Thymus (tissue), 11 donors: ENCODE data around the gene LPP. TPM values are rescaled to one million over a fixed set of nuclear protein-coding genes. Genes with fewer than 3 reads are reported as not detected.
A peak's percentile ranks its signal among the peaks of the same experiment; 100 is the strongest.

Source experiments
- DNase-seq, 9 donors: peaks; one replicate each; pipeline ENCODE4 v3.0.0-alpha.2; 2013; ENCODE audit warnings: low spot score in 9 of 9, low read depth in 6 of 9, missing footprints in 1 of 9
- H3K27ac ChIP-seq, 2 donors: one replicate each; pipeline ENCODE4 v1.5.1; 2013; ENCODE audit warnings: control low read depth in 1 of 2, low read depth in 1 of 2, low read length in 1 of 2, mild to moderate bottlenecking in 1 of 2, moderate library complexity in 1 of 2
- H3K27me3 ChIP-seq, 2 donors: one replicate each; pipeline ENCODE4 v1.5.1; 2013; ENCODE audit warnings: low read length in 1 of 2; ENCODE audit not compliant: control insufficient read depth in 2 of 2, insufficient read depth in 1 of 2
- H3K36me3 ChIP-seq, 2 donors: one replicate each; pipeline ENCODE4 v1.5.1; 2013; ENCODE audit warnings: low read length in 1 of 2, mild to moderate bottlenecking in 1 of 2, moderate library complexity in 1 of 2; ENCODE audit not compliant: control insufficient read depth in 2 of 2, insufficient read depth in 2 of 2
- H3K4me1 ChIP-seq, 2 donors: one replicate each; pipeline ENCODE4 v1.5.1; 2013; ENCODE audit warnings: low read length in 2 of 2; ENCODE audit not compliant: control insufficient read depth in 2 of 2, insufficient read depth in 2 of 2
- H3K4me3 ChIP-seq, 2 donors: one replicate each; pipeline ENCODE4 v1.5.1; 2013; ENCODE audit warnings: low read length in 2 of 2, control low read depth in 1 of 2, mild to moderate bottlenecking in 1 of 2
- H3K9me3 ChIP-seq, 2 donors: one replicate each; pipeline ENCODE4 v1.5.1; 2013; ENCODE audit warnings: low read length in 1 of 2, mild to moderate bottlenecking in 1 of 2; ENCODE audit not compliant: control insufficient read depth in 2 of 2, insufficient read depth in 1 of 2
- WGBS: extraction: QIAGEN DNeasy Blood & Tissue Kit; methylation state at CpG from one replicate; pipeline ENCODE4 v1.1.7; 2013; 5-methylcytosine and 5-hydroxymethylcytosine counted together
- polyA plus RNA-seq: library from polyadenylated mRNA; stranded (reverse); fragments of 200-250 nt; gene quantifications from one replicate; pipeline ENCODE4 v1.2.3, GENCODE V29; 2013
- total RNA-seq: library from RNA; stranded (reverse); fragments of 120-200 nt; gene quantifications from one replicate; pipeline ENCODE4 v1.2.4, GENCODE V29; 2013
- donor health status: healthy.

LPP gene
- total and polyA plus RNA-seq, 2 donors: 6.5 to 9.2 TPM

DNA sequence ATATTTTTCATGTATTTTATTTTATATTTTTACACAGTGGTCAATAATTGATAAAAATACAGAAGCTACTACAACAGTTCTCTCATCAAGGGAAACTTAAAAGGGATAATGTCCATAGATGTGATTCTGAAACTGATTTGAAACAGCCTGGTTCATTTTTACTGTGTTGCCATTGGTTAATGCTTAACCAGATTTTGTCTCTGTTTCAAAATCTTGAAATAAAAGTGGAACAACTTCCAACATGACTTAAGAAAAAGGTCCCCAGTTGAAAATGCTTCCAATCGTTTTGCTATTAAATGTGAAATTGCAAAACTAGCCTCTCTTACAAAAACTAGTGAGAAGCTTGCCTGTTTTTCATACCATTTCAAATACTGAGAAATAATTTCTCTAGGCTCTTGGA is 240.7 kb downstream of the LPP start:
- Histone ChIP-seq H3K36me3 (no peaks in the 10 kb centered on the region), H3K9me3 (no peaks in the 10 kb centered on the region), H3K27me3 (no peaks in the 10 kb centered on the region), H3K4me3 (no peak overlapping the region), H3K4me1 (peaks cover 0 to 10% of the 10 kb centered on the region in 2 donors), H3K27ac (no peak overlapping the region)
- no peak for DNase-seq
- 93% methylated on average over 1 of the region's 1 CpG for WGBS

DNA sequence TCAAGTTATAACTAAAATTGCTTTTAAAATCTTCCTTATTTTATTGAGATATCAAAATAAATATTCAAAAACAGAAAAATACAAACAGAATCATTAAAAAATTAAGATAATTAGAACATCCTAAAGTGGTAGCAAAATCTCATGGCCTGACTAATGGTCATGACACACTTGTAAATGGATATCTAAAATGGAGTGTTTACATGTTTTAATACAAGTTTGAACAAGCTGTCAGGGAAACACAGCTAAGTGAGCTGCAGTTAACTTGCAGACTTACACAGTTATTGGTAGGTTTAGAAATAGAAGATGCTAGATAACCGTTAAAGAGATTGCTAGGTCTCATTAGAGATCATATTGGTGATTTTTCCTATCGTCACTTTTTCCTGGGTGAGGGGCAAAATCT is 242.3 kb downstream of the LPP start:
- Histone ChIP-seq H3K4me3 (no peak overlapping the region), H3K27ac (no peak overlapping the region), H3K36me3 (no peaks in the 10 kb centered on the region), H3K4me1 (peaks cover 0 to 2% of the 10 kb centered on the region in 2 donors), H3K27me3 (no peaks in the 10 kb centered on the region), H3K9me3 (no peaks in the 10 kb centered on the region)
- DNase-seq: no peak
- 96% methylated on average over 2 of the region's 2 CpGs for WGBS

DNA sequence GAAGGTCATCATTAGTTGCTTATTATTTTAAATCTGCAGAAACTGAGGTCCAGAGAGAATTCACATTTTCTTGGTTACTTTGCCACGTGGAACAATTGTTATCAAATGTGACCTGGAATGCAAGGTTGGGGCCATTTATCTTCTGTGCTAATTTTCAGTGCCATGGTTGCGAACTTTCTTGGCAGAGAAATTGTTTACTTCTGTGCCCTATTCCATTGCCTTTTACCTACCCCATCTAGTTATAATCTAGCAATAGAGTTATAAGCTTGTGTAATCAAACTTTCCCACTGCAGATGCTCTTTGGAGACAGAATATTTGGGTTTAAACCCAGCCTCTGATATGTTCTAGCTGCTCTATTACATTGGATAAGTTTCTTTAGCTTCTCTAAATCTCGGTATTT is 242.9 kb downstream of the LPP start:
- Histone ChIP-seq H3K27ac (peak overlapping the region in 1 of 2 donors; percentile 32), H3K4me1 (peaks cover 0 to 2% of the 10 kb centered on the region in 2 donors), H3K36me3 (no peaks in the 10 kb centered on the region), H3K9me3 (no peaks in the 10 kb centered on the region), H3K27me3 (no peaks in the 10 kb centered on the region), H3K4me3 (no peak overlapping the region)
- DNase-seq: no peak
- 97% methylated on average over 3 of the region's 3 CpGs for WGBS

DNA sequence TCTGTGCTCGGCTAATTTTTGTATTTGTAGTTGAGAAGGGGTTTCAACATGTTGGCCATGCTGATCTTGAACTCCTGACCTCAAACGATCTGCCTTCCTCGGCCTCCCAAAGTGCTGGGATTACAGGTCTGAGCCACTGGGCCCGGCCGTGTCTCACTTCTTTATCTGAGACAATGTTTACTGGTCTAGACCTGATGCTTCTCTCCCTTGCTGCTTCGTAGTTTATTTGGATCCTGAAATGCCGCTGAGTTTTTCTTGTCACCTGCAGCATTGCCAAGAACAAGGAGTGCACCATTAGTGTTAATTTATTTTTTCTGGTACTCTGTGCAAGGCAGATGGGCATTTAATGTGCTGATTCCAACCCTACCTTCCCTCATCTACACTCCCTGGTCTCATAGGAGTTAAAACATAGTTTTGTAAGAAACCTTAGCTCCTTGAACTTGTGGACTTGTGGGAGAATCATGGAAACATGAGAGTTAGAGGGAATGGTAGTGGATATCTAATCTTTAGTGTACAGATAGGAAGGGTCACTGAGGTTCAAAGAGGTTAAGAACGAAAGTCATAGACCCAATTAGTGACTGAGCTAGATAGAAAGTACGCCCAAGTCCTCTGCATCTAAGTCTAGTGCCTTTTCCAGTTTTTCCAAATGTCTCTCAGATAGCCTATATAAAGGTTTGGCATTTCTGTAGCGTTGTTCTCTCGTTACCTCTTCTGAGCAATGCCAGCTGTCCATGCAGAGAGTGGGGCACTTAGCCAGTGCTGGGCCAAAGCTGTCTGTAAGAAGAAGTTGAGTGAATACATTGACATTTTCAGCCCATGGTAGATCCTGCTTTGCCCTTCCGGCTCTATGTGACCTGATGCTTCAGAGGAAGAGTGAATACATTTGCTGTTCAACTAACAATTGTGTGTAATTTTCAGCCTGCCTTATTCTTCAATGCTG is 244.1 kb downstream of the LPP start:
- no peak overlapping the region for H3K4me3 ChIP-seq
- WGBS: 97% methylated on average over 12 of the region's 12 CpGs

DNA sequence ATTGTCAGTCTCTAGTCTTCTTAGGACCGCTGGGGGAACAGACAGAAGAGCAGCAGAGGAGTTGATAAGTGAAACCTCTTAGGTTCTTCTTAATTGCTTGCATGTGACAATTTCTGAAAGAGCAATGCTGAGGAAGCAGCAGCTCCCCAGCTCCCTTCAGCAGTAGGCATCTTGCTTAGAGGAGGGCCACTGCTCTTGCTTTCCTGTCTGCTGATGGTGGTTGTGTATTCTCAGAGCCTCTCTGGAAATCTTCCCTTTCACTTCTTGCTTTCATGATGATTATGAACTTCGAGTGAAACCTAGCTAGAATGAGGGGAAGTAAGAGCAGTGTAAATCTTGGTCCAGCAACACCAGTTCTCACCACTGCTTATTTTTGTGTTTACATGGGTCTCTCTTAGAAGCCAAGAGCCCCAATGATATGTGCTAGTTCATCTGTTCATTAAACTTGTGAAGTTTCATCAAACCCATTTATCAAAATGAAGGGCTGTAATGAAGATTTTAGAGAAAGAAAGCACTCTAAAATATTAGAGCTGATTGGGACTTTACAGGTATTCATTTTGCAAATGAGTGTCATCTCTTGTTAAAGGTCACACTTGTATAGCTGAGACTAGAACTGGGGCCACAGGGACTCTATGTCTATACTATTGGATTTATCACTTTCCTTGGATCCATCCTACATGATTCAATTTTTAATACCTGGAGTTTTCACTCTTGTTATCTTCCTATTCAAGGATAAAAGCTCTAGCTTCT is 246.7 kb downstream of the LPP start:
- 56% methylated on average over 2 of the region's 2 CpGs for WGBS
- peak in 4 of 9 donors; percentile 21 to 61 (median 26) for DNase-seq
- Histone ChIP-seq H3K27me3 (no peaks in the 10 kb centered on the region), H3K36me3 (no peaks in the 10 kb centered on the region), H3K4me1 (peaks cover 0 to 2% of the 10 kb centered on the region in 2 donors), H3K27ac (no peak overlapping the region), H3K4me3 (no peak overlapping the region), H3K9me3 (no peaks in the 10 kb centered on the region)

More for the DNA sequence above, 244.1 kb downstream of the LPP start:
- no peaks in the 10 kb centered on the region for H3K9me3 ChIP-seq
- no peak for DNase-seq
- H3K4me1 ChIP-seq: peaks cover 0 to 2% of the 10 kb centered on the region in 2 donors
- no peaks in the 10 kb centered on the region for H3K27me3 ChIP-seq
- no peak overlapping the region for H3K27ac ChIP-seq
- no peaks in the 10 kb centered on the region for H3K36me3 ChIP-seq

DNA sequence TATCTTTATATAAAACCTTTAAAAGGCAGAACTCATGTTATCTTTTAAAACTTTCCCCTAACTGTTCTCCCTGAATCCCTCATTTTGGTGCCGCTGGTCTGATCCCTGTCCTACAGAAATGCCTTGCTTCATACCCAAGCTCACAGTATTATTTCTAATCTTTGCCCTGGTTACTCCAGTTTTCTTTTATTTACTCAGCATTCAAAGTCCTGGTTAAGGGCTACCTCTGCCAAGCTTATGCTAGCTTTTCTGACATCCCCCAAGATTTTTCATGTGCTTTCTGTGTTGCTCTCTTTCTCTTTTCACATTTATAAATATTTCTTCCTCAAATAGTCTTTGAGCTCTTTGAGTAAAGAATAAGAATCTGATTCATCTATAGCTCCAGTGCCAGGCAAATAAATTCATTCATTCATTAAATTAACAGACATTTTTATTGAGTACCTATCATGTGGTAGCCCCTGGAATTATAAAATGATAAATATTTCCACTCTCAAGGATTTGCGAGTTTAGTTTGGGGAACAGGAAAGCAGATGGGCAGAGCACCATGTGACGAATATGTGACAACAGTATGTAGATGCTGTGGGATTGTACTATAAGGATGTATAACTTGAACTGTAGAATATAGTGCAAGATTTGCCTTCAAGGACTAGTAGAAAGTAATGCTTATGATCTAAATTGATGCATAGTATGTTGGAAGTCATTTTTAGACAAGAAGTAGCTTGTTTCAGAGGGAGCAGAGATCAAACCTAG is 247.5 kb downstream of the LPP start:
- WGBS: 82% methylated on average over 3 of the region's 3 CpGs
- no peaks in the 10 kb centered on the region for H3K27me3 ChIP-seq
- H3K27ac ChIP-seq: no peak overlapping the region
- no peak overlapping the region for H3K4me3 ChIP-seq
- peaks cover 0 to 5% of the 10 kb centered on the region in 2 donors for H3K36me3 ChIP-seq
- H3K9me3 ChIP-seq: no peaks in the 10 kb centered on the region
- peaks cover 0 to 2% of the 10 kb centered on the region in 2 donors for H3K4me1 ChIP-seq
- DNase-seq: no peak

DNA sequence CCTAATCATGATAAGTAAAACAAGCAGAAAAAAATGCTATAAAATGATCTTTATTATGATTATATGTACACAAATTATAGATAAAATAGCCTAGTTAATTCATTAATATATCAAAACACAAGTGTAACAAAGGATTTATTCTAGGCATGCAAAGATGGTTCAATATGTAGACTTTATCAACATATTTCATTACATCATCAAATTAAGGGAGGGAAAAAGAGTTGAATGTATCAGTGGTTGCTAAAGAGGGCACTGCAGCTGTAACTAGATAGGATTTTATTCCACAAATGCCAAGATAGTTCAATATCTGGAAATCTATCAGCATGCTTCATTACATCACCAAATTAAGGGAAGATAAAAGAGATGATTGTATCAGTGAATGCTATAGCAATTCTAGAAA is 248.3 kb downstream of the LPP start:
- Histone ChIP-seq H3K4me1 (no peaks in the 10 kb centered on the region), H3K36me3 (peaks cover 0 to 9% of the 10 kb centered on the region in 2 donors), H3K27ac (no peak overlapping the region), H3K9me3 (no peaks in the 10 kb centered on the region), H3K27me3 (no peaks in the 10 kb centered on the region), H3K4me3 (no peak overlapping the region)
- DNase-seq: no peak

DNA sequence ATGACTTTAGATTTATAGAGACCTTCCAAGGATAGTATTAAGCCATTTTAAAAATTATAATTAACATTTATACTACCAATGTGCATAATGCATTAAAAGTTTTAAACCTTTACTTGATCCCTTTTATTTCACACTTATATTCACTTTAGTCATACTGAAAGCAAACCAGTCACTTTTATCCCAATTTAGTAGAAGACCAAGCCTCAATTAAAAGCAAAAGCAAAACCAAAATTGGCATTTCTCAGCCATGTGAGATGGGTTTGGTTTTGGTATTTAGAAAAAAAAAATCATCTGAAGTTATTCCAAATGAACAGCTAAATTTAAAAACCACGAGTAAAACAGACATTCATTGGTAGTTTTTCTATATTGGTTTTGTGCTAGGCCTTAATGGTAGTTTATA is 249.4 kb downstream of the LPP start:
- Histone ChIP-seq H3K27ac (no peak overlapping the region), H3K27me3 (no peaks in the 10 kb centered on the region), H3K36me3 (peaks cover 4 to 14% of the 10 kb centered on the region in 2 donors), H3K4me3 (no peak overlapping the region), H3K4me1 (no peaks in the 10 kb centered on the region), H3K9me3 (no peaks in the 10 kb centered on the region)
- peak in 1 of 9 donors; percentile 35 for DNase-seq
- WGBS: 9% methylated on average over 1 of the region's 1 CpG
